ENCODE data around the gene MFNG.
"Not testable (repeated sequence)": the region's sequence is repeated elsewhere in the genome, so short reads cannot be mapped to it uniquely, and the experiment has no call there.

The MFNG gene

GRCh38 chr22:37472418-37473006, 13.7 kb downstream of the MFNG start:
- peak; percentile 49 for DNase-seq

- no peak for DNase-seq
Measured at GRCh38 chr22:37471727-37472417, 14.3 kb downstream of the MFNG start.

- no peak for DNase-seq
Measured at GRCh38 chr22:37470087-37470445, 16.1 kb downstream of the MFNG start.

DNA sequence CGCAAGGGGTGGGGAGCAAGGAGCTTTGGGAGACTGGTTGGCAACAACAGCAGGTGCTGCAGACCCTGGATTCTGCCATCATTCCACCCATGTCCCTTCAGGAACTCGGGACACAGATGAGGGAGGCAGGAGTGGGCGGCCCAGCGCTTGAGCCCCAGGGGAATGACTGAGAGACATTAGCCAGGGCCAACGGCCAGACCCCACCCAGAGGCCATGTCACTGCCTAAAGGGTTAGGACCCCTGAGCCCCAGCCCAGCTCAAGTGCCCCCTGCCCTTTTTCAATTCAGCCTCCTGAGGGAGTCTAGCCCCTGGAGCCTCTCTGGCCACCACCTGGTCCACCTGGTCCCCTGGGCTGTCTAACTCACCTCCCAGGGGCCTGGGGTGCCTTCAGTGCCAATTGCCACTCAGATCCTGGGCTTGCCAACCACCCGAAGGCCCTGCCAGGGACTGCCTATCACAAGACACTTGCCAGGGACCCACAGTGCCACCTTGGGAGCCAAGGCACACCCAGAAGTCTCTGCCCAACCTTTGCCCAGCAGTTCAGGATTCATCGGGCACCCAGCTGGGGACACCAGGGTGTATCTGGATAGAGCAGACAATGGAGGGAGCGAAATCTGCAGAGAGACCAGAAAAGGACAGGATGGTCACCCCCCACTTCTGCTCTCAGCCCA, 16.6 kb downstream of the MFNG start:
- no peak for DNase-seq

GRCh38 chr22:37468201-37468695, 17.9 kb downstream of the MFNG start:
- DNase-seq = not testable (repeated sequence)

DNA sequence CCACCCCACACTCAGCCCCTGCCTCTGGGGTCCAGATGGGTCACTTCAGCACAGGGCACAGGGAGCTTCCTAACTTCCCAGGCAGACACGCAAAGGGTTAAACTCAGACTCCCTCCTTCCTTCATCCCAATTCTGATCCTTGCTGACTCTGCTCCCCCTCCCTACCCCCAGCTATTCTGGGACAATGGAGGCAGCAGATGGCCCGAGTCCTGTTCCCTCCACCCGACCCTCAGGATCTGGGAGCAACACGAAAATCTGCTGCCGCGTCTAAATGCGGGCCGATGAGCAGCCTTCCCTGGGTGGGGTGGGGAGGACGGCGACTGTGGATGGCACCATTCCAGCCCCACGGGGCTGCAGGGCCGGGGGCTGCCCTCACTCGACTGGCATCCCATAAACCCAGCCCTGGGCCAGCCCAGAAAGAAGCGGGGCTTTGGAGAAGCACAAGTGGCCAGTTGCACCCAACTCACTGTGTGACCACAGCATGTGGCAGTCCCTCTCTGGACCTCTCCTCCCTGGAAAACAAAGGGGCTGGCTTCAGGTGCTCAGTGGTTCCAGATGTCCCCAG, 18.7 kb downstream of the MFNG start:
- DNase-seq = no peak

DNA sequence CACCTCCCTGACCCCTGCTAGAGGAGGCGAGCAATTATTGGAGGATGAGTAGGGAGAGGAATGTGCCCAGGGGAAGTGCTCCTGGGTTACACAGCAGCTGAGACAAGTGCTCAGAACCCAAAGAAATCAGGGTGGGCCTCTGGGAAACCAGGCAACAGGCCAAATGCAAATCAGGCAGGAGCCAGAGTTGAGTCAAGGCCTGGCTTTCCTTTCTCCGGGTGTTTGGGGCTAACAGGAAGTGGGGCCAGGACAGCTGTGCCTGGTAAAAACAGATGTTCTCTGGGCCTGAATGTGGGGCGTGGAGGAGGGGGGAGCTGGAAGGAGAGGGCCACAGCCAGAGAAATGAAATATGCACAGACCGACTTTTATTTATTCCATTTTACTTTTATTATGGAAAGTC, 22.0 kb downstream of the MFNG start:
- DNase-seq = no peak

GRCh38 chr22:37462983-37463382, 23.2 kb downstream of the MFNG start:
- no peak for DNase-seq

GRCh38 chr22:37462436-37462835, 23.7 kb downstream of the MFNG start:
- no peak for DNase-seq

DNA sequence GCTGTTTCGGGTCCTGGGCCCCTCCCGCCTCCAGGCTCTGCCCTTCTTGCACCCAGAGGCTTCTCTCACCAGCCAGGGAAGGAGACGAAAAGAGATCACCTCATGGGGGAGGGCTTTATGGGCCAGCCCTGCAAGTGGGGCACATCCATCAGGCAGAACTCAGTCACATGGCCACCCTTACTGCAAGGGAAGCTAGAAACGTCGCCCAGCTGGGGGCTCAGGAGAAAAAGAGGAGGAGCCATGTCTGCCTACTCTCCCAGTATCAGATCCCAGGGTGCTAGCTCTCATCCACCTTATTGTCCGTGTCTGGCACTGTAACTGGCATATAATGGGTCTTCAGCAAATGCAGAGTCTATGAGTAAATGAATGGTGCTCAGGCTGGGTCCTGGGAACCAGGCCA, 24.2 kb downstream of the MFNG start:
- DNase-seq = no peak

GRCh38 chr22:37460684-37461083, 25.5 kb downstream of the MFNG start:
- no peak for DNase-seq

DNA sequence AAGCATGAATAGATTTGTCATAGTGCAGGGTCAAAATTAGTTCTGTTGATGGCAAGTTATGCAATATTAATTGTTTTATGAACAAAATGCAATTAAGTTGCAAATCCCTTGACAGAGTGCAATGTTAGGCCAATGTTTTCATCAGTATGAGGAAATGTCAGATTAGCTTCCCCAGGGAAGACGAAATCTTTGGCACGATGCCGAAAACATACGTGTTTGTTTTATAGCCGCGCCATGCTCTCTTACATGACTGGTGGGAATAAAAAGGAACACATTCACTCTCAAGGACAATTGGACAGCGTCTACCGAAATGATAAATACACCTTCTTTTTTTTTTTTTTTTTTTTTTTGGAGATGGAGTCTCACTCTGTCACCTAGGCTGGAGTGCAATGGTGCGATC, 27.0 kb downstream of the MFNG start:
- DNase-seq = no peak

GRCh38 chr22:37457093-37457893, 28.9 kb downstream of the MFNG start:
- DNase-seq = peak; percentile 86

- DNase-seq = no peak
Measured at GRCh38 chr22:37456346-37456745, 29.8 kb downstream of the MFNG start.

DNA sequence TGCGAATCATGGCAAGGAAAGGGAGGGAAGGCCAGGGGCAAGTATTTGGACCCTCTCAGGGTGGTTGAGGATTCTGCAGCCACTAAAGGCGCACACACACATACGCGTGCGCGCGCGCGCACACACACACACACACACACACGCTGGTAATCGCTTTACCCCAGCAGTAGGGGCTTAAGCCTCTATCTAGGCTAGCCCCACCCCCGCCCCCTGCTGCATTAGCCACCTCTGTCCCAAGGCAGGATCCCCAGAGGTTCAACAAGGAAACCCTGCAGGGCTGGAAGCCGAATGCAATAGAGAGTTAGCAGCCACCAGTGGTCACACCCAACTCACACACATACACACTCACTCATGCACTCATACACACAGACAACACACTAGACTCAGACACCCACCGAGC, 30.3 kb downstream of the MFNG start:
- no peak for DNase-seq

DNA sequence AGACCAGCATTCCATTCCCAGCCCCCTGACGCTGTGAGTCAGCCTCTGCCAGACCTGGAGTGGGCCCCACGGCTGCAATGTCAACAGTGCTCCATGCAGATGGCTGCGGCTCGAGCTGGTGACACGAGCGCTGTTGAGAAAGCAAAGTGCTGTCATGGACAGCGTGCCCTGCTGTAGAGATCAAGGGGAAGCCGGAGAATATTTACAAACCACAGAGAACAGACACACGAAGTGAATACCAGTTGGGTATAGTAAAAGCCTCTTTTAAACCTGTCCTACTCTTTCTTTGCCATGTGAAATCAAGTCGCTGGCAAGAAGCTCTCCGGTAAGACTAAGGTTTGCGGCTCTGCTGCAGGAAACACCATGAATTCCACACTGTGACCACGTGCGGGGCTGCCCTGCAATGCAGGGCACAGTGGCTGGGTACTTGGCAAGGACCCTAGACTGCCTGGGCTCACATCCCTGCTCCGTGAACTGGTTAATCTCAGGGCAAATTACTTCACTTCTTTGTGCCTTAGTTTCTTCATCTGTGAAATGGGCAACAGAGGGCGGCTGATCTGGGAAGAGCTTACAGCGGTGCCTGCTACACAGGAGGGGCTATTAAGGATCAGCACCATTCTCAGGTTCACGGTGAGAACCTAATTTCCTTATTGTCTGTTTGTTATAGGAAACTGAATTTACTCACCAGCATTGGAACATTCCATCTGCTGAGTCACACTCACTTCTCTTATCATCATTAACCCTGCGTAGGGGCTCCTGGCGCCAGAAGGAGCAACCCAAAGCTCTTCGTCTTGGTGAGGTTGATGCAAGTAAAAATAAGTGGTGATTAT, 31.1 kb downstream of the MFNG start:
- no peak for DNase-seq

DNA sequence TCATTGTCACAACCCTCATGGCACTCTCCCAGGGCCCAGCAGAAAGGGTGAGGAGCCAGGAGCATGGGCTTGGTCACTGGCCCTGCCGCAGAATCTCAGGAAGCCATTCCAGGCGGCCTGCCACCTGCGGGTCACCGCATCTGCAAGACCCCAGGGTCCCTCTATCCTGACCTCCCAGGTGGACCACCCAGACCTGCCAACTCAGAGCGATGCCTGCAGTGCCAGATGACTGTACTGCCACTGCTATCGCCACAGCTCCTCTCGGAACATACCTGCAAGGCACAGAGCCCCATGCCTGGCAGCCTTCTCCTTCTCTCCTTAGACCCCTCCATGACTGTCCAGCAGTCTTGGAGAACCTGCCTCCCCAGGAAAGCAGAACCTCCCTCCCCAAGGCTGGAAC, 32.5 kb downstream of the MFNG start:
- no peak for DNase-seq

GRCh38 chr22:37451218-37451617, 35.0 kb downstream of the MFNG start:
- no peak for DNase-seq

DNA sequence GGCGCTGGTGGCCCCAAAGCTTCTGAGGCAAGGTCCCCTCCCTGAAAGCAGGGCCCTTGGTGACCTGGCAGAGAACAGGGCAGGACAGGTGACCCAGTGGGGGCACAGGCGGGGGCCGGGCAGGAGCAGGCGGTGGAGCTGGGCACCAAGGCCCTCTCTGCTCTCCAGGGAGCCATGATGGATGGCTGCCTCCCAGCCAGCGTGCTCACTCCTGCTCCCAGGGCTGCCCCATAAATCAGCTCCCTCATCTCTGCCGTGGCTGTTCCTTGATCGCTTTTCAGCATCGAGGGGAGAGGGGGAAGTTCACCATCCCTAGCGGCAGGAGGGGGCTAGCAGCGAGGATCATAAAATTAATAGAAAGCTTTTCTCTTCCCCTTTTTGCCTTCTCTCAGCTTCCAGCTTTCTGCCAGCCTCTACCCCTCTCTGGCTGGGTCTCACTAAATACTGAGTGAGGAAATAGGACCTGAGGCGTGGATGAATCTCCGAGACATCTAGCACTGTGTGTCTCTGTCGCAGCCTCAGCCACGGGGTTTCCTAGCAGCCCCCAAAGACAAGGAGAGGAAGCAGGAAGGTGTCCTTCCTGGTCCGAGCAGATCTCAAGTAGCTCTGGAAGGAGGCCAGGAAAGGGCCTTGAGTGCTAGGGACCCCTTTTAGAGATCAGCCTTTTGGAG, 36.7 kb downstream of the MFNG start:
- no peak for DNase-seq

DNA sequence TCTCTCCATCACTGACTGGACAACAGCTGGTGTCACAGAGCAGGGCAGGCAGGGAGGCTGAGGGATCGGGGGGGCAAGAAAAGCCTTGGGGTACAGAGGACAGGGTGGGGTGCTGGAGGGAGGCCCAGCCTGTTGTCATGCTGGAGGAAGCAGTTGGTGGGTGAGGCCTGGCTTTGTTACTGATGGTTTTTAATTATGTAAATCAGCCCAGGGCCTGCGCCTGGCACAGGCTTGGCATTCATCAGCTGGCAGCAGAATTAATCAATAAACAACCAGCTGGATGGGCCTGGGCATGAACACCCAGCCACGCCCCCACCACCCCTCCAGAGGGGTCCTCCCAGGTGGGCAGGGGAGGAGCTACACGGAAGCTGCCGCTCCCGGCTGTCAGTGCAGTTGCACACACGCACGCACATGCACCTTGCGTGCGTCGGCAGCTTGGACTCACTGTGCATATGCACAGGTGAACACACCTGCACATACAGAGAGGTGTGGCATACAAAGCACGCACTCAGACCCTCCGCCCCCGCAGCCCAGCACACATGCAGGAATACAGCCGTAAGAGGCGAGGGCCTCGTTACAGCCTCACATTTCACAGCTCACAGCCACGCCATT, 37.6 kb downstream of the MFNG start:
- no peak for DNase-seq

DNA sequence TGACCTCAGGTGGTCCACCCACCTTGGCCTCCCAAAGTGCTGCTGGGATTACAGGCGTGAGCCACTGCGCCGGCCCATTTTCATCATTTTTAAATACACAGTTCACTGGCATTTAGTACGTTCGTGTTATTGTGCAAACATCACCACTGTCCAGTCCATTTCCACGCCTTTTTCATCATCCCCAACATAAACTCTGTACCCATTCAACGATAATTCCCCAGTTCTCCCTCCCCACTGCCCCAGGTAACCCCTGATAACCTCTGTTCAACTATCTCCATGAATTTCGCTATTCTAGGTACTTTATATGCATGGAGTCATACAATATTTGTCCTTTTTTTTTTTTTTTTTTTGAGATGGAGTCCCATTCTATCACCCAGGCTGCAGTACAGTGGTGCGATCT, 40.7 kb downstream of the MFNG start:
- DNase-seq = no peak

All from activated naive CD4-positive, alpha-beta T cell treated with Interleukin-2 at 50 U/mL for 16 hours (primary cell).